Measurements from ENCODE around the gene IL10RB.

Gene IL10RB

GRCh38 chr21:33286600-33287456 lies 20.7 kb downstream of the IL10RB start:
- Histone ChIP-seq H3K79me2 (ENCODE audit: insufficient read depth, low read depth) (no peaks in the 10 kb centered on the region), H3K4me2 (no peak overlapping the region), H2AFZ (ENCODE audit: low read depth) (no peak overlapping the region), H3K27me3 (ENCODE audit: insufficient read depth, low read depth) (no peaks in the 10 kb centered on the region), H3K9ac (no peak overlapping the region), H3K27ac (no peak overlapping the region), H4K20me1 (ENCODE audit: insufficient read depth) (no peaks in the 10 kb centered on the region), H3K36me3 (ENCODE audit: insufficient read depth) (no peaks in the 10 kb centered on the region), H3K4me3 (IDR thresholded peaks at IDR 0.05; ENCODE audit: insufficient read depth, low read depth, low read length) (no peak overlapping the region), H3K4me1 (ENCODE audit: low read depth, poor library complexity, severe bottlenecking) (no peaks in the 10 kb centered on the region)
- no peak for TF ChIP-seq CTCF (conservative IDR thresholded peaks at IDR 0.05; ENCODE audit: low read depth, low read length)

GRCh38 chr21:33289199-33289819 lies 23.1 kb downstream of the IL10RB start:
- Histone ChIP-seq H3K27me3 (ENCODE audit: insufficient read depth, low read depth) (no peaks in the 10 kb centered on the region), H3K27ac (no peak overlapping the region), H3K4me2 (no peak overlapping the region), H3K4me3 (IDR thresholded peaks at IDR 0.05; ENCODE audit: insufficient read depth, low read depth, low read length) (no peak overlapping the region), H3K79me2 (ENCODE audit: insufficient read depth, low read depth) (no peaks in the 10 kb centered on the region), H3K9ac (no peak overlapping the region), H4K20me1 (ENCODE audit: insufficient read depth) (no peaks in the 10 kb centered on the region), H2AFZ (ENCODE audit: low read depth) (no peak overlapping the region), H3K36me3 (ENCODE audit: insufficient read depth) (no peaks in the 10 kb centered on the region), H3K4me1 (ENCODE audit: low read depth, poor library complexity, severe bottlenecking) (no peaks in the 10 kb centered on the region)
- no peak for TF ChIP-seq CTCF (conservative IDR thresholded peaks at IDR 0.05; ENCODE audit: low read depth, low read length)

- no peak overlapping the region for H3K4me2 ChIP-seq
- H3K36me3 ChIP-seq (ENCODE audit: insufficient read depth), result no peaks in the 10 kb centered on the region
- H3K27ac ChIP-seq, result no peak overlapping the region
- H4K20me1 ChIP-seq (ENCODE audit: insufficient read depth), result no peaks in the 10 kb centered on the region
- no peaks in the 10 kb centered on the region for H3K79me2 ChIP-seq (ENCODE audit: insufficient read depth, low read depth)
- no peak overlapping the region for H2AFZ ChIP-seq (ENCODE audit: low read depth)
- H3K27me3 ChIP-seq (ENCODE audit: insufficient read depth, low read depth), result no peaks in the 10 kb centered on the region
- H3K4me3 ChIP-seq (IDR thresholded peaks at IDR 0.05; ENCODE audit: insufficient read depth, low read depth, low read length), result no peak overlapping the region
- no peak overlapping the region for H3K9ac ChIP-seq
- no peaks in the 10 kb centered on the region for H3K4me1 ChIP-seq (ENCODE audit: low read depth, poor library complexity, severe bottlenecking)
- no peak for TF ChIP-seq CTCF (conservative IDR thresholded peaks at IDR 0.05; ENCODE audit: low read depth, low read length)
Measured at GRCh38 chr21:33290441-33290840, 24.3 kb downstream of the IL10RB start.

DNA sequence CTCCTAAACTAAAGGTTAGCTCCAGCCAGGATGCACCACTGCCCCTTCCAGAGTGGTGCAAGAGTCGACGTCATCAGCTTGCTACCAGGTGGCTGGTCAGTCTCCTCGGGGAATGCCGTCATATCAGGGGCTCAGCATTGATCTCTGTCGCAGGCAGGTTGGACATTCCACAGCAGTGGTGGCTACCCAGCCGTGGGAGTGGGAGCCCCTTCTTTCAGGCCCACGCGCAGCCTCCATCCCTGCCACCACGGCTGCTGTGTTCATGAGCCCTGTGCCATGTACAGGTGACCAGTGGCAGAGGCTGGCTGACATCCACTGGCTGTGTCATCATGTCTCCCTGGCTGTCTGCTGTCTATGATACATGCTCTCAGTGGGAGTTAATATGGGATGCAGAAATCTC lies 25.5 kb downstream of the IL10RB start:
- Histone ChIP-seq H3K36me3 (ENCODE audit: insufficient read depth) (no peaks in the 10 kb centered on the region), H3K4me3 (IDR thresholded peaks at IDR 0.05; ENCODE audit: insufficient read depth, low read depth, low read length) (no peak overlapping the region), H2AFZ (ENCODE audit: low read depth) (no peak overlapping the region), H4K20me1 (ENCODE audit: insufficient read depth) (no peaks in the 10 kb centered on the region), H3K27me3 (ENCODE audit: insufficient read depth, low read depth) (no peaks in the 10 kb centered on the region), H3K27ac (no peak overlapping the region), H3K9ac (no peak overlapping the region), H3K79me2 (ENCODE audit: insufficient read depth, low read depth) (no peaks in the 10 kb centered on the region), H3K4me2 (no peak overlapping the region), H3K4me1 (ENCODE audit: low read depth, poor library complexity, severe bottlenecking) (no peaks in the 10 kb centered on the region)
- no peak for TF ChIP-seq CTCF (conservative IDR thresholded peaks at IDR 0.05; ENCODE audit: low read depth, low read length)

Data from KMS-11 (cell line).